CD8-positive, alpha-beta memory T cell (primary cell): ENCODE data around the gene AQP1. TPM values are rescaled to one million over a fixed set of nuclear protein-coding genes. Genes with fewer than 3 reads are reported as not detected.
A peak's percentile ranks its signal among the peaks of the same experiment; 100 is the strongest.

Source experiments
- CTCF ChIA-PET: fragments of 350-600 bp; sonication (Branson Sonifier 250); formaldehyde crosslinking; loops from one replicate; lab custom pipeline; 2021; ENCODE audit warnings: antibody characterized with exemption; lab: Charles Lee
- POLR2A ChIA-PET: fragments of 350-600 bp; sonication (Branson Sonifier 250); formaldehyde crosslinking; loops from one replicate; lab custom pipeline; 2021; ENCODE audit warnings: antibody characterized with exemption; lab: Charles Lee
- DNase-seq, 5 donors: peaks; one replicate each; pipeline versions ENCODE4 v3.0.0 to v3.0.0-alpha.2; 2020 to 2022; ENCODE audit warnings: mixed read lengths in 1 of 5
- H3K27ac ChIP-seq: one replicate; pipeline ENCODE4 v1.7.0; 2013; ENCODE audit warnings: low read depth, mild to moderate bottlenecking, low read length, moderate library complexity
- H3K27me3 ChIP-seq: 2 replicates; pipeline ENCODE4 v1.7.0; 2013; ENCODE audit warnings: low read length, mild to moderate bottlenecking; ENCODE audit not compliant: insufficient read depth, poor library complexity, severe bottlenecking
- H3K36me3 ChIP-seq: 2 replicates; pipeline ENCODE4 v1.7.0; 2013; ENCODE audit warnings: mild to moderate bottlenecking, low read length, moderate library complexity; ENCODE audit not compliant: insufficient read depth
- H3K4me1 ChIP-seq: 2 replicates; pipeline ENCODE4 v1.7.0; 2013; ENCODE audit warnings: mild to moderate bottlenecking, low read length, moderate library complexity; ENCODE audit not compliant: insufficient read depth
- H3K4me3 ChIP-seq: 2 replicates; pipeline ENCODE4 v1.7.0; 2013; ENCODE audit warnings: mild to moderate bottlenecking, low read length
- H3K9me3 ChIP-seq: 2 replicates; pipeline ENCODE4 v1.7.0; 2013; ENCODE audit warnings: mild to moderate bottlenecking, low read length
- H3K27ac Mint-ChIP-seq, 8 donors: one replicate each; pipeline ENCODE4 v1.8.0; 2020 to 2021; ENCODE audit warnings: mixed read lengths in 8 of 8, mild to moderate bottlenecking in 6 of 8, inconsistent platforms in 3 of 8, moderate library complexity in 3 of 8
- H3K27me3 Mint-ChIP-seq, 2 donors: one replicate each; pipeline ENCODE4 v1.8.0; 2020 to 2021; ENCODE audit warnings: mixed read lengths in 2 of 2, mild to moderate bottlenecking in 1 of 2, moderate library complexity in 1 of 2
- H3K36me3 Mint-ChIP-seq, 3 donors: one replicate each; pipeline ENCODE4 v1.8.0; 2020 to 2021; ENCODE audit warnings: mixed read lengths in 3 of 3, inconsistent platforms in 1 of 3, mild to moderate bottlenecking in 1 of 3
- H3K4me1 Mint-ChIP-seq, 3 donors: one replicate each; pipeline ENCODE4 v1.8.0; 2020 to 2021; ENCODE audit warnings: mixed read lengths in 3 of 3, inconsistent platforms in 1 of 3, mild to moderate bottlenecking in 1 of 3
- H3K4me3 Mint-ChIP-seq, 7 donors: one replicate each; pipeline ENCODE4 v1.8.0; 2020 to 2021; ENCODE audit warnings: mixed read lengths in 7 of 7, mild to moderate bottlenecking in 6 of 7, moderate library complexity in 4 of 7, inconsistent platforms in 2 of 7
- H3K9me3 Mint-ChIP-seq, 5 donors: one replicate each; pipeline ENCODE4 v1.8.0; 2020 to 2022; ENCODE audit warnings: mixed read lengths in 5 of 5, mild to moderate bottlenecking in 3 of 5, moderate library complexity in 2 of 5, inconsistent platforms in 1 of 5
- polyA plus RNA-seq: library from polyadenylated mRNA; unstranded; fragments of 300-500 nt; fragmentation: Illumina TruSeq; gene quantifications from one replicate; pipeline ENCODE4 v1.2.3, GENCODE V29; 2021
- total RNA-seq, 2 experiments: library from RNA; stranded (reverse); gene quantifications; one replicate each; pipeline ENCODE4 v1.2.3, GENCODE V29; 2021

The AQP1 gene
- total and polyA plus RNA-seq, 3 experiments from 2014 or later = 0.13 to 0.15 TPM; not detected in 1

DNA sequence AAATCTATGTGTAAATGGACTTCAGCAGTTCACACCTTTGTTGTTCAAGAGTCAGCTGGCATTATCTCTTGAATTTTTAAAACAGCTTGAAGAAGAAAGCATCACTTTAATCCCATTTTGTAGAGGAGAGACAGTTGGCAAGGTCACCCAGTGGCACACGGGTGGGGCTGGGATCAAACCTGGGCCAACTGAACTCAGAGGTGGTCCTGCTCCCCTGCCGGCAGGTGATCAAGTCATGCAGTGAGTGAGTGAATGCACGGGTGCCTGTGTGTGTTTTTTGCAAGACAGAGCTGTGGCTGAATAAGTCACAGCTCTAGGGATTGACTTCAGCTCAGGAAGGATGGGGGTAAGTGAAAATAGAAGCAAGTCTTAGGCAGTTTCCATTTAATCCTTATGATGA is 61.6 kb downstream of the AQP1 start:
- Mint-ChIP-seq H3K27ac (peak overlapping the region in 1 of 8 donors; percentile 10), H3K4me3 (no peak overlapping the region), H3K4me1 (peaks cover 0 to 1% (median 0%) of the 10 kb centered on the region in 3 donors), H3K9me3 (no peaks in the 10 kb centered on the region), H3K27me3 (peaks cover 10 to 46% of the 10 kb centered on the region in 2 donors), H3K36me3 (no peaks in the 10 kb centered on the region)
- Histone ChIP-seq H3K27me3 (no peaks in the 10 kb centered on the region), H3K4me1 (no peaks in the 10 kb centered on the region), H3K36me3 (no peaks in the 10 kb centered on the region), H3K27ac (no peak overlapping the region), H3K4me3 (no peak overlapping the region), H3K9me3 (no peaks in the 10 kb centered on the region)
- CTCF ChIA-PET = interaction anchor here (3.2 kb wide), 1 partner anchor 10 kb away, joined by 17 read pairs; no protein-coding TSS in a partner anchor
- POLR2A ChIA-PET = no interaction called here
- no peak for DNase-seq

DNA sequence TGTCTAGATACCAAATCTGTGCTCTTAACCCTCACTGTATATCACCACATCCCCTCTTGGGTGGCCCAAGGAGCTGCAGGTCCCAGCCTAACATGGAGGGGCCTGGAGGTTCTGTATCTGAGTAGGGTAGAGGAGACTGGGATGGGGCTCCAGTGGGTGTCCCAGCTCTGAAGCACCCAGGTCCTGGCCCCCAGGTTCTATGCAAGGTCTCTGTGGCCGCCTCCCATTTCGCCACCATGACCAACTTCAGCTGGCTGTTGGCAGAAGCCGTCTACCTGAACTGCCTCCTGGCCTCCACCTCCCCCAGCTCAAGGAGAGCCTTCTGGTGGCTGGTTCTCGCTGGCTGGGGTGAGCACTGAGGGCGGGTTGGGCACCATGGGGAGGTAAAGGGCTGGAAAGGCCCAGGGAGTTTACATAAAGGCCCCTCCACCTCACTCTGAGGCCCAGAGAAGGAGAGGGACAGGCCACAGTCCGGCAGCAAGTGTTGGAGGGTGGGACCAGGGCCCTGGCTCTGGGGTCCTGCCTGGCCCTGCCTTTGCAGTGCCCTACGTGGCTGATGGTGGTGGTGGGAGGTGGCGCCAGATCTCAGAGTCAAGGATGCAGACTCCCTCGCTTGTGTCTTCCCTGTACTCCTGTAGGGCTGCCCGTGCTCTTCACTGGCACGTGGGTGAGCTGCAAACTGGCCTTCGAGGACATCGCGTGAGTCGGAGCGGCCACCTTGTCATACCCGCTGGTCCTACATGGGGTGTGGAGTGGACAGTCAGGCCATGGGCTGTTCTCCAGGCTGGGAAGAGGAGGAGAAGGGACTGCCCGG is 62.3 kb downstream of the AQP1 start:
- ChIA-PET POLR2A (no interaction called here), CTCF (interaction anchor here (3.2 kb wide), 1 partner anchor 9 kb away, joined by 17 read pairs; no protein-coding TSS in a partner anchor)
- H3K27ac ChIP-seq = no peak overlapping the region
- H3K36me3 ChIP-seq = no peaks in the 10 kb centered on the region
- H3K27me3 ChIP-seq = no peaks in the 10 kb centered on the region
- DNase-seq = no peak
- H3K27ac Mint-ChIP-seq = no peak overlapping the region
- peaks cover 10 to 51% of the 10 kb centered on the region in 2 donors for H3K27me3 Mint-ChIP-seq
- H3K9me3 Mint-ChIP-seq = no peaks in the 10 kb centered on the region
- no peak overlapping the region for H3K4me3 Mint-ChIP-seq
- no peak overlapping the region for H3K4me3 ChIP-seq
- H3K4me1 ChIP-seq = no peaks in the 10 kb centered on the region
- no peaks in the 10 kb centered on the region for H3K36me3 Mint-ChIP-seq
- H3K9me3 ChIP-seq = no peaks in the 10 kb centered on the region
- peaks cover 0 to 4% (median 0%) of the 10 kb centered on the region in 3 donors for H3K4me1 Mint-ChIP-seq

DNA sequence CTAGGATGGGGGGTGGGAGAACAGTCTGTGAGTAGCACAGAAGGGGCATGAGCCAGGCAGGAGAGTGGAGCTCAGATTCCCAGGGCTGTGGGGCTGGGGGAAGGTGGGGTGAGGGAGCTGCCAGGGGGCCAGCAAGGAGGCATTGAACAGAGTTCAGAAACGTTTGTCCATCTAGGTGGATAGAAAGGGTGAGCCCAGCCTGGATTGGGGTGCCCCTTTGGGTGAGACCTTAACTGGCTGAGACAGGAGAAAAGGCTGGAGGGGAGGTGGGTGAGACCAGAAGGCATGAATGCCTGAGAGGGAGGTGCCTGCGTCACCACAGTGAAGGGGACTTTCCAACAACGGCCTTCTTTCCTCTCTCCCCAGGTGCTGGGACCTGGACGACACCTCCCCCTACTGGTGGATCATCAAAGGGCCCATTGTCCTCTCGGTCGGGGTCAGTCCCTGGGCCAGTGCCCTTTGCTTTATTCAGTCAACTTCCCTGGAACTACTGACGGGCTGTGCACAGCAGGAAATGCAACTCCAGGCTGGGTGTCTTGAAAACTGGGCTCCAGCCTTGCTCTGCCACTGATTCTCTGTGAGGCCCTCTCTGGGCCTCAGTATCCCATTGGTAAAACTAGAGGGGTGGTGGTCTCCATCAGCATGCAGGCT is 63.1 kb downstream of the AQP1 start:
- H3K36me3 Mint-ChIP-seq = no peaks in the 10 kb centered on the region
- POLR2A ChIA-PET = no interaction called here
- H3K27ac Mint-ChIP-seq = peak overlapping the region in 1 of 8 donors; percentile 43
- peaks cover 10 to 56% of the 10 kb centered on the region in 2 donors for H3K27me3 Mint-ChIP-seq
- no peaks in the 10 kb centered on the region for H3K36me3 ChIP-seq
- H3K4me3 Mint-ChIP-seq = no peak overlapping the region
- H3K27ac ChIP-seq = no peak overlapping the region
- no peak overlapping the region for H3K4me3 ChIP-seq
- H3K9me3 Mint-ChIP-seq = no peaks in the 10 kb centered on the region
- H3K4me1 ChIP-seq = no peaks in the 10 kb centered on the region
- DNase-seq = no peak
- H3K27me3 ChIP-seq = no peaks in the 10 kb centered on the region
- CTCF ChIA-PET = interaction anchor here (3.2 kb wide), 1 partner anchor 9 kb away, joined by 17 read pairs; no protein-coding TSS in a partner anchor
- H3K4me1 Mint-ChIP-seq = peaks cover 0 to 4% (median 0%) of the 10 kb centered on the region in 3 donors
- no peaks in the 10 kb centered on the region for H3K9me3 ChIP-seq

Other genes starting within 250 kb of the AQP1 start
- gene CRHR2, start 229.4 kb upstream of the AQP1 start, total RNA-seq = not detected
- not detected for gene CRHR2, start 229.4 kb upstream of the AQP1 start, polyA plus RNA-seq
- gene INMT, start 159.7 kb upstream of the AQP1 start, total RNA-seq = under 1 TPM in 1 of 2 experiments, not detected in 1; 0.18 TPM
- gene INMT, start 159.7 kb upstream of the AQP1 start, polyA plus RNA-seq = 0.08 TPM
- 1 to 10 TPM; 2.4 to 2.6 TPM for gene MINDY4, start 140.4 kb upstream of the AQP1 start, total RNA-seq
- 1.0 TPM for gene MINDY4, start 140.4 kb upstream of the AQP1 start, polyA plus RNA-seq
- not detected for gene GHRHR, start 52.1 kb downstream of the AQP1 start, total RNA-seq
- gene GHRHR, start 52.1 kb downstream of the AQP1 start, polyA plus RNA-seq = not detected
- gene ADCYAP1R1, start 140.5 kb downstream of the AQP1 start, total RNA-seq = not detected
- gene ADCYAP1R1, start 140.5 kb downstream of the AQP1 start, polyA plus RNA-seq = not detected